GM18951 (cell line): ENCODE data around the gene RAI1.

Experiments used
- POLR2A ChIP-seq: IDR thresholded peaks from 4 replicates; pipeline ENCODE4 v1.6.1; 2011; ENCODE audit warnings: mild to moderate bottlenecking; ENCODE audit not compliant: insufficient read length, insufficient read depth; ENCODE audit errors: extremely low read depth
- in situ Hi-C: fragments of 300-500 bp; cut with MboI; formaldehyde crosslinking; loops from one replicate; pipeline ENCODE4 v1.12.0; 2022; ENCODE audit warnings: low sequenced_read_pairs, mixed read lengths, inconsistent platforms; ENCODE audit not compliant: unreplicated experiment

Gene RAI1

DNA sequence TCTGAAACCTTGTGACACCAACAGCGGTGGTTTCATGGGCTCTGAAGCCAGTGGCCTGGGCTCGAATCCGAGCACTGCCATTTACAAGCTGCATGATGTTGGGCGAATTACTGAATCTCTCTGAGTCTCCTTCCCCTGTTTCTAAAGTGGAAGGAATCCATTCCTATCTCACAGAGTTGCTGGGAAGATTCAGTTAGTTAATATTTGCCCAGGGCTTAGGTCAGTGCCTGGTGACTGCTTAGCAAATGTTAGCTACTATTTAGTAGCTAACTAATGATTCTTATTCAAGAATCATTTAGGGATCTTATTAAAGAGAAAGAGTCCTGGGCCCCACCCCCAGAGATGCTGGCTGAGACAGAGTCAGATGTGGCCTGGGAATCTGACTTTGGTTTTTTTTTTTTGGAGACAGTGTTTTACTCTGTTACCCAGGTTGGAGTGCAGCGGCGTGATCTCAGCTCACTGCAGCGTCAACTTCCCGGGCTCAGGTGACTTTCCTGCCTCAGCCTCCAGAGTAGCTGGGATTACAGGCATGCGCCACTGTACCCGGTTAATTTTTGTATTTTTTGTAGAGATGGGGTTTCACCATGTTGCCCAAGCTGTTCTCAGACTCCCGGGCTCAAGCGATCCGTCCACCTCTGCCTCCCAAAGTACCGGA, 33.6 kb upstream of the RAI1 start:
- no peak for TF ChIP-seq POLR2A
- in situ Hi-C loops, result no loop called here

DNA sequence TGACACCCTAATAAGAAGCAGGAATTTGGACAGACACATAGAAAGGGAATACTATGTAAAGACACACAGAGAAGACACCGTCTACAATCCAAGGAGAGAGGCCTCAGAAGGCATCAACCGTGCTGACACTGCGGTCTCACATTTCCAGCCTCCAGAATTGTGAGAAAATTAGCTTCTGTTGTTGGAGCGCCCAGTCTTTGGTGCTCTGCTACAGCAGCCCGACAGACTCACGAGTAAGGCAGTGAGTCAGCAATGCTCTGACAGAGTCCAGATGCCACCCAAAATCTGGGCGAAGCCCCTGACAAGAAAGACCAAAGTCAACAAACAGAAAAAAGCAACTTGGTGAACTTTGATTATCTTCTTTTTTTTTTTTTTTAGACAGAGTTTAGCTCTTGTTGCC, 32.5 kb upstream of the RAI1 start:
- no peak for TF ChIP-seq POLR2A
- in situ Hi-C loops, result no loop called here

DNA sequence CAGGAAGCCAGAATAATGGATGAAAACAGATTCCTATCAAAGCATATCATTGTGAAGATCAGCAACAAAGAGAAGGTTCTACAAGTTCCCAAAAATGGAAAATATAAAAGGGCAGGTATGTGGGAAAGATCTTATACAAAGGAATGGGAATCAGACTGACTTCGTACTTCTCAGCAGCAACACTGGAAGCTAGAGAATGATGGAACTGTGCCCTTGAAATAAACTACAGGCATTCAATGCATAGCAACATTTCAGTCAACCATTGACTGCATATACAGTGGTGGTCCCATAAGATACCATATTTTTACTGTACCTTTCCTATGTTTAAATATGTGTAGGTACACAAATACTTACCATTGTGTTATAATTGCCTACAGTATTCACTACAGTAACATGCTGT, 30.3 kb upstream of the RAI1 start:
- TF ChIP-seq POLR2A, result no peak
- in situ Hi-C loops, result no loop called here

DNA sequence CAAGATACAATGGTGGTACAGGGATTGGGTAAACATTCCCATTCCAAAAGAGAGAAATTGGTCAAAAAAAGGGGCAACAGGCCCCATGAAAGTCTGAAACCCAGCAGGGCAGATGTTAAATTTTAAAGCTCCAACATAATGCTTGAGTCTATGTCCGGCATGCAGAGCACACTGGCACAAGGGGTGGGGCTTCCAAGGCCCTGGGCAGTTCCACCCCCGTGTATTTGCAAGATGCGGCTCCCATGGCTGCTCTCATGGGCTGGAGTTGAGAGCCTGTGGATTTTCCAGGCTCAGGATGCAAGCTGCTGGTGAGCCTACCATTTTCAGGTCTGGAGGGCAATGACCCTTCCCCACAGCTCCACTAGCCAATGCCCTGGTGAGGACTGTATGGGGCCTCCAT, 27.9 kb upstream of the RAI1 start:
- in situ Hi-C loops, result no loop called here
- no peak for TF ChIP-seq POLR2A

DNA sequence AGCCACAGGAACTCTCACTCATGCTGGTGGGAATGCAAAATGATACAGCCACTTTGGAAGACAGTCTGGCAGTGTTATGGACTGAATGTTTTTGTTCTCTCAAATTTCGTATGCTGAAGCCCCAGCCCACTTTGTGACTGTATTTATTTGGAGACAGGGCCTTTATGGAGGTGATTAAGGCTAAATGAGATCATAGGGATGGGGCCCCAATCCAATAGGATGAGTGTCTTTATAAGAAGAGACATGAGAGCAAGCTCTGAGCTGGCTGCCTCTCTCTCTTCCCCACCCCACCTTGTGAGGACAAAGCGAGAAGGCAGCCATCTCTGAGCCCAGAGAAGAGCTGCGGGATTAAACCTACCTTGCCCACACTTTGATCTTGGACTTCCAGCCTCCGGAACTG, 21.9 kb upstream of the RAI1 start:
- TF ChIP-seq POLR2A, result no peak
- in situ Hi-C loops, result no loop called here

DNA sequence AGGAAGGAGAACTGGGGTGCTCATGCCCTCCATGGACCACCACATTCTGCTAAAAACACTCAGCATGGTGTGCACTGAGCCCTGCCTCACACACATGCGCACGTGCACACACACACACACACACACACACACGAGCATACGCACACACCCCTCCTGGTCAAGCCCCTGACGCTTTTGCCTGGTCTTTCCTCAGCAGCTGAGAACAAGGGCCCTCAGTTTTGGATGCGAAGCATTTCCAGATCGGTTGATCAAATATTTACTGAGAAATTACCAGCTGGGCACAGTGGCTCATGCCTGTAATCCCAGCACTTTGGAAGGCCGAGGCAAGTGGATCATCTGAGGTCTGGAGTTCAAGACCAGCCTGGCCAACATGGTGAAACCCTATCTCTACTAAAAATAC, 20.1 kb upstream of the RAI1 start:
- in situ Hi-C loops, result no loop called here

DNA sequence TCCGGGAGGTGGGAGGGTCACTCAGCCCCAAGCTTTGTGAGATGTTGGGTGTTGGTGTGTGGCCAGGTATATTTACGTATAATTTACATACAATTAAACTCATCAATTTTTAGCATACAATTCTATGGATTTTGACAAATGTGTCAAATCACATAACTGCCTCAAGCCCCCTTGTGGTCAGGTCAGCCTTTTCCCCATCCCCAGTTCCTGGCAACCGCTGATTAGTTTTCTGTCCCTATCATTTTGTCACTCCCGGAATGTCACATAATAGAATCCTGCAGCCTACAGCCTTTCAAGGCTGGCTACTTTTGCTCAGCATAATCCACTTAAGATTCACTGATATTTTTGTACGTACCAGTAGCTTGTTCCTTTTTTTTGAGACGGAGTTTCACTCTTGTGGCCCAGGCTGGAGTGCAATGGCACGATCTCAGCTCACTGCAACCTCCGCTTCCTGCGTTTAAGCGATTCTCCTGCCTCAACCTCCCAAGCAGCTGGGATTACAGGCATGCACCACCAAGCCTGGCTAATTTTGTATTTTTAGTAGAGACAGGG, 19.3 kb upstream of the RAI1 start:
- in situ Hi-C loops, result no loop called here
- no peak for TF ChIP-seq POLR2A

More for the DNA sequence above, 20.1 kb upstream of the RAI1 start:
- TF ChIP-seq POLR2A, result no peak

DNA sequence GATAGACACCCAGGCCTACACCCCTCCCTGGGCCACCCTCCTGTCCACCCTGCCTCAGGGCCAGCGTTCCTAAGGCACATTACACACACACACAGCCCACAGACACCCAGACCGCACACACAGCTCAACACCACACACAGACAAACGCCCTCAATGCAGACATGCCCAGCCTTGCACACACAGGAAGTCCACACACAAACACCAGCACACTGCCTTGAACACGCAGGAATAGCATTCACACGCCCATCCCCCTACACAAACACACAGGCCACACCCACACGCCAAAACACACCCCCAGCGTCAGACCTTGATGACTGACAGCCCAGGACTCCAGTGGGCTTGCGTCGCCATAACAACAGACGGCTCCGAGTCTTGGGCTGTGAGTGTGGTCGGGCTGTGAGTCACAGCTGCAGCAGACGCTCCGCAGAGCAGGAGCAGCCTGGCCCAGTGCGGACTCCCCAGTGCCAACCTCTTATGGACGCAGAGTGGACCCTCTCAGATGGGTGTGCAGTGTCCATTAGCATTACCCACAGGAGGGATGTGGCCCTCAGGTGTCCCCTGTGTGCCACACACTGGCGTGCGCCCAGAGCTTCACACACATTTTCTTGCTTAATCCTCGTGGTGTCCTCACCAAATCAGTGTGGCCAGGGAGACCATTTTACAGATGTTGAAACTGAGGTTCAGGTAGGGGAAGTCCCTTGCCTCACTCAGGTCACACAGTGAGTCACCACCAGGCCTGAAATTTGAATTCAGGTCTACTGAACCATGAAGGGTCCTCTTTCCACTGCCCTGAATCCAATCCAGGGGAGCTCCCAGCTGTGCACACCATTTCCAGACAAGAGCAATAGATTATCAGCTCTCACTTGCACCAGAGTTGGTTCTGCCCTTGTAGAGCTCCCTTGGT, 17.8 kb upstream of the RAI1 start:
- in situ Hi-C loops, result no loop called here
- TF ChIP-seq POLR2A, result no peak

DNA sequence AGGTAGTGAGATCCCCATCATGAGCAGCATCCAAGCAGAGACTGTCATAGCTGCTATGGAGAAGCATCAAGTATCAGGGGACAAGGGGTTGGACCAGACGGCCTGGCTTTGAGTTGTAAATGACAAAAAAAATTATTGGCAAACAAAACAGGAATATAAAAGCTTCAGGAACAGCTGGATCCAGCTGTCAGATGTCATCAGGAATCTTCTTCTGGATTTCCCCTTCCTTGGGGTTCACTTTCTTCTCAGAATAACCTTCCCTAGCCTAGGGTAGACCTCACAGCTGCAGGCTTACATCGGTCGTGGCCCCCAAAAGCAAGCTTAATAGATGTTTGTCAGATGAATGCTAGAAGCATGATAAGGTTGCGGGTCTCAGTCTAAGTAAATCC, 17.2 kb upstream of the RAI1 start:
- TF ChIP-seq POLR2A, result no peak
- in situ Hi-C loops, result no loop called here

DNA sequence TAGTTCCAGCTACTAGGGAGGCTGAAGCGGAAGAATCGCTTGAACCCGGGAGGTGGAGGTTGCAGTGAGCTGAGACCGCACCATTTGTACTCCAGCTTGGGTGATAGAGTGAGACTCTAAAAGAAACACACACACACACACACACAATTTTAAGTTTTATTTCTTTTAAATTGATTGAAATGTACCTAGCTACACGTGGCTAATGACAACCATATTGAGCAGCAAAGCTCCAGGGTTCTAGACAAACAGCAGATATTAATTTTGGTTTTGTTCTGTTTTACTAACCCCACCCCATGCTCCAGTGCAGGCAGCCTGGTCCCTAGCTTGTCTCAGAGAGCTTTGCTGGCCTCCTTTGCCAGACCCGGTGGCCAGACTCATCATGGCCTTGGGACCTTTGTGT, 16.0 kb upstream of the RAI1 start:
- TF ChIP-seq POLR2A, result no peak
- in situ Hi-C loops, result no loop called here

DNA sequence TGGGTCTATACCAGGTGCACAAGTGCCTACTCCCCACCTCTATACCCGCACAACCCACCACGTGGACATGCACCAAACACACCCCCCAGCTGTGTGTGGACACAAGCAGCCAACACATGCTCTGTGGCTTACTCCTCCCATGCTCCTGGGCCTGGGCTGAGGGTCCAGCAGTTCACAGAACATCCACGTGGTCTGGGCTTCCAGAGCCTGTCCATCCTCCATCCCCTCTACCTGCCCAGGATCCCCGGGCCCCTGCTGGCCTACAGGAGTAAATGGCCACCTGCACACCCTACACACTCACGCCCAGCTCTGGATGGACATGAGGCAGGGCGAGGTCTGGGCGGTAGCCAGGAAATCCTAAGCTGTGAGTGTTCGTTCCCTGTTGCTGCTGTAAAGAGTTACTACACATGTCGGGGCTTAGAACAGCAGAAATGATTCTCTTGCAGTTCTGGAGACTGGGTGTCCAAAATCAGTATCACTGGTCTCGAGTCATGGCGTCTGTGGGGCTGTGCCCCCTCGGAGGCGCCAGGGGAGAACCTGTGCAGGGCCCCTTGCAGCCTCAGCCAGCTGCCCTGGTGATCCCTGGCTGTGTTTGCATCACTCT, 15.0 kb upstream of the RAI1 start:
- in situ Hi-C loops, result no loop called here
- no peak for TF ChIP-seq POLR2A

DNA sequence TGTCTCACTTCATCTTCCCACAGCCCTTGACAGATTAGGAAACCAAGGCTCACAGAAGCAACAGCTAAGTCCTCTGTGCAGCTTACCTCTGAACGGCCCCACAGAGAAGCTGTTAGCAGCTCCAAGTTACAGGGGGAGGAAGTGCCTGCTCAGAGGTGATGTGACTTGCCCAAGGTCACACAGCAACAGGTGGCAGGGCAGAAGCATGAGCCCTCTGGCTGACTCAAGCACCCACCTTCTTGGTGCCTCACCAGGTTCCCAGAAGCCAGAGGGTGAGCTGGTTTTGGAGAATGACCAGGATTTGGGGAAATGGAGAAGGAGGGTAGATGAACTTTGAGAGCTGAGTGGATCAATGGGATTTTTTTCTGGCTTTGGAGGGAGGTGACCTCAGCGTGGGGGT, 14.0 kb upstream of the RAI1 start:
- no peak for TF ChIP-seq POLR2A
- in situ Hi-C loops, result no loop called here

DNA sequence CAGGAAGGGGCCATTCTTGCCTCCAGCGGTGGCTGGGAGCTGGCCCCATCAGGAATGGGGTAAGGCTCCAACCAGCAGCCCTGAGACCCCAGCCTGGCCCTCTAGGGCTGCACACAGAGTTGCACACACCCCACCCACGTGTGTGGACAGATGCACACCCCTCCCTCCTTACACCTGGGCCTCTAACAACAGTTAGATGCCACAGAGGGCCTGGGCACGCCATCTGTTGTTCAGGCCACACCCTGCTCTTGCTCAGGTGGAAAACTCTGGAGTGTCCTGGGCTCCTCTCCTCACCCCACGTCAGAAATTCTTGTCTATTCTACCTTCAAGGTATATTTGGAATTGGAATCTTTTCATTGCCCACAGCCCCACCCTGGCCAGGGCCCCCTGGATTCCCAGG, 13.3 kb upstream of the RAI1 start:
- TF ChIP-seq POLR2A, result no peak
- in situ Hi-C loops, result no loop called here
